Gastrocnemius medialis (tissue), 4 donors: ENCODE results near the gene CLSTN2.

Experiments used
- CTCF ChIP-seq, 5 experiments: fragments of 450-650 bp in 3 of 5; fragments of 200-600 bp in 2 of 5; sonication (generic) in 2 of 5; IDR thresholded peaks in 4 of 5; conservative IDR thresholded peaks in 1 of 5; 1 replicate in 4 of 5; 2 replicates in 1 of 5; pipeline ENCODE4 v1.5.1; 2016 to 2019; ENCODE audit warnings: antibody characterized with exemption in 5 of 5, mild to moderate bottlenecking in 3 of 5, moderate library complexity in 3 of 5
- POLR2A ChIP-seq, 2 donors: fragments of 450-650 bp; IDR thresholded peaks; one replicate each; pipeline ENCODE4 v1.6.1; 2017; ENCODE audit warnings: antibody characterized with exemption in 2 of 2, mild to moderate bottlenecking in 2 of 2, moderate library complexity in 2 of 2

- no peak for TF ChIP-seq CTCF (IDR thresholded peaks at IDR 0.05 in 4 of 5, conservative IDR thresholded peaks at IDR 0.05 in 1 of 5)
- no peak for TF ChIP-seq POLR2A (IDR thresholded peaks at IDR 0.05)
These were observed 218.1 kb downstream of the CLSTN2 start for GRCh38 chr3:140152851-140153639.
